Ureter (tissue), 1 donor: ENCODE measurements around the gene CCT6A. TPM values are rescaled to one million over a fixed set of nuclear protein-coding genes. Genes with fewer than 3 reads are reported as not detected.
"Not testable (repeated sequence)": the region's sequence is repeated elsewhere in the genome, so short reads cannot be mapped to it uniquely, and the experiment has no call there.

Experiments
- DNase-seq: peaks from one replicate; pipeline ENCODE4 v3.0.0-alpha.2; 2020; ENCODE audit warnings: low spot score
- total RNA-seq: library from RNA; stranded (reverse); gene quantifications from one replicate; pipeline ENCODE4 v1.2.4, GENCODE V29; 2023
- donor health status: DM: yes; HTN: yes; CAD: no.

CCT6A gene
- total RNA-seq, 1 donor from 2014 or later, result 121 TPM

DNA sequence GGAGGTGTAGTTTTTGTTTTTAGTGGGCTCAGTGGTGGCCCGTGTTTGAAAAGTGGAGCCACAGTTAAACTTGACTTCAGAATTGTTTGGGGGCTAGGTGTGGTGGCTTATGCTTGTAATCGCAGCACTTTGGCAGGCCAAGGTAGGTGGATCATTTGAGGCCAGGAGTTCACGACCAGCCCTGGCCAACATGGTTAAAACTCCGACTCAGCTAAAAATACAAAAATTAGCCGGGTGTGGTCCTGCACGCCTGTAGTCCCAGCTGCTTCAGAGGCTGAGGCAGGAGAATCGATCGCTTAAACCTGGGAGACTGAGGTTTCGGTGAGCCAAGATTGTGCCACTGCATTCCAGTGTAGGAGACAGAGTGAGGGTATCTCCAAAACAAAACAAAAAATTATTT lies 1.8 kb downstream of the CCT6A start:
- no peak for DNase-seq

DNA sequence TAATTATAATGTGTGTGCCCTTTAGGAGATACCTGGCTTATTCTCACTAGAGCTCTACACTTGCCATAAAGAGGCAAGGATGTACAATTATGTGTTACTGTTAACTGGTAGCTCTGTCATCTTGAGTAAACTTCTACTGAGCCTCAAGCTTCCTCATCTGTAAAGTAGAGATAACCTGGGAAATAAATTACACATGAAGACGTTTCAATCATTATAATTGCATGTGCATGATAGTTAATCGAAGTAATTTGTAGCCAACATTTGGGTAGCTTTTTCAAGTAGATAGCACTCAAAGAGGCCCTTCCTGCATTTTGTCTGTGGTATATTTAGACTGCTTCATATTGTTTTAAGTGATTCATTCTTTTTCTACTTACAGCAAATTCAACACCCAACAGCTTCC lies 2.4 kb downstream of the CCT6A start:
- DNase-seq, result no peak

DNA sequence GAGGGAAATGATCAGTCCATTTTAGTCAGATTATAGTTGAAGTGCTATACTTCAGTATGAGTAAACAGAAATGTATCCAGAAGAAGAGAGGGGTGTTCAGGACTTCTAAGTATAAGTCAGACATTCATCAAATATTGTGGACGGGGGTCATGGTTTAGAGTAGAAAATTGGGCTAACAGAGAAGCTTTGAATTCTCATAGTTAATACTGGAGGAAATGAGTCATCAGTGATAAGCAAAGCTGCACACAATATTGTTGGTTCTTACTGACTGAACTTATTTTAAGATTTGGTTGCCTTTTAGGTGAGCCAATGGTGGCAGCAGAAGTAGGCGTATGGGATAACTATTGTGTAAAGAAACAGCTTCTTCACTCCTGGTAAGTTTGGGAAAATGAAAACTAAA lies 10.8 kb downstream of the CCT6A start:
- no peak for DNase-seq

DNA sequence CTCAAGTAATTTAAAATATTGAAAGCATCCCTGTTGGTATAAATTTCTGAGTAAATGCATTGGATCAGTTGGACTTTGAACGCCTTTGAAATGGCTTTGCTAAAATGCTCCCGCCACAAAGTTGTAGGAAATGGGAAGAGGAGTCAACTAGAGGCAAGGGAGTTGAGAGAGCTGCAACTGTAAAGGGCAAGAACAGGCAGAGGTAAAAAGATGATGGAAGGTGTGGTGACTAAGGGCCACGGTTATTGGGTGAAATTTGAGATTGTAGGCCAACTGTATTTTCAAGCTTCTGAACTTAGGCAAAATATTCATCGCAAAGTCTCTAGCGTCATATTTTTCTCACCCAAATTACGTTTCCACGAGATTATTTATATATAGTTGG lies 11.9 kb downstream of the CCT6A start:
- no peak for DNase-seq

DNA sequence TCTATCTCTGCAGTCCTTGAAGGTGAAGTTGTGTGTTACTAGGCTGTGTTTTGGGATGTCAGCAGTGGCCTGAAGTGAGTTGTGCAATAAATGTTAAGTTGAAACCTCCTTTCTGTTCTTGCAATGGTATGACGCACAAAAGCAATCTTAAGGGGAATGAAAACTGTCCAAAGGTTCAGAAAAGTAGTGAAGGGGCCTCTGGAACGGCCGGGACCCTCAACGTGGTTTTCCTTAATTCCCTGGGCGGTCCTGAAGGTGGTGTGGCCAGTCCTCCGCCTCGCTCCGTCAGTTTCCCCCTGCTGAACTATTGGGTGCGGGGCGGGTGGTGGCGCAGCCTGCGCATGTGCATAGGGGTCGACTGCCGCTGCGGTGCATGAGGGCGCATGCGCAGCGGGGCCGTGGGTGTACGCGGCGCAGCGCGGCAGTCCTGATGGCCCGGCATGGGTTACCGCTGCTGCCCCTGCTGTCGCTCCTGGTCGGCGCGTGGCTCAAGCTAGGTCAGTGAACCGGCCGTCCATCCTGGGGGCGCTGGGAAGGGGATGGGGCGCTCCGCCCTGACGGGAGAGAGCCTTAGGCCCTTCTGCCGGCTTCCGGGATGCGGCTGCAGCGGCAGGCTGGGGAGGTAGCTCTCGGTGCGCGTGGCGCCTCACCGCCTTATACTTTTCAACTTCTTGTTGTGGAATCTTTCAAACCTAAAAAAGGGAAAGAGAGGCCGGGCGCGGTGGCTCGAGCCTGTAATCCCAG lies 12.5 kb downstream of the CCT6A start, which contains the start of gene SUMF2:
Gene SUMF2, plus strand, starts transcription at position 405 of the 744 bp plus-strand sequence. Its CDS starts 26 bp downstream, at position 431.
- peak; percentile 90 for DNase-seq

DNA sequence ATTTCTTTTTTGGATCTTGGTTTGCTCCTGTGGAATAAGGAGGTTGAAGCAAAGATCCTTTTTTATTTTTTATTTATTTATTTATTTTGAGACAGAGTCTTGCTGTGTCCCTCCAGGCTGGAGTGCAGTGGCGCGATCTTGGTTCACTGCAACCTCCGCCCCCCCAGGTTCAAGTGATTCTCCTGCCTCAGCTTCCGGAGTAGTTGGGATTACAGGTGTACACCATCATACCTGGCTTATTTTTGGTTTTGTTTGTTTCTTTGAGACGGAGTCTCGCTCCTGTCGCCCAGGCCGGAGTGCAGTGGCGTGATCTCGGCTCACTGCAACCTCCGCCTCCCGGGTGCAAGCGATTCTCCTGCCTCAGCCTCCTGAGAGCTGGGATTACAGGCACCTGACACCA lies 14.8 kb downstream of the CCT6A start:
- DNase-seq, result not testable (repeated sequence)

DNA sequence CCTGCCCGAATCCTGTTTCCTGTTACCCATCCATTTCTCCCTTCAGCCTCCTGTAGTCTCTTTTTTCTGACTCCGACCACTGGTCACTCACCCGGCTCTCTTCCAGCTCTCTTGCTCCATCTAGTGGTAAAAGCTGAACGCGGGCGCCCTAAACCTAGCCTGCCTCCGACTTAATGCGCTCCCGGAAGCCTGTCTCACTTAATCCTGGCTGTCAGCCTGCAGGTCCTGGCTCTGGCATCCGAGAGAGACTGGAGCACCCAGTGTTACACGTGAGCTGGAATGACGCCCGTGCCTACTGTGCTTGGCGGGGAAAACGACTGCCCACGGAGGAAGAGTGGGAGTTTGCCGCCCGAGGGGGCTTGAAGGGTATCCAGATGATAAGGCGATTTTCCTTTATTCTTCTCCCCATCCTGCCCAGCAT lies 22.8 kb downstream of the CCT6A start:
- peak; percentile 93 for DNase-seq

DNA sequence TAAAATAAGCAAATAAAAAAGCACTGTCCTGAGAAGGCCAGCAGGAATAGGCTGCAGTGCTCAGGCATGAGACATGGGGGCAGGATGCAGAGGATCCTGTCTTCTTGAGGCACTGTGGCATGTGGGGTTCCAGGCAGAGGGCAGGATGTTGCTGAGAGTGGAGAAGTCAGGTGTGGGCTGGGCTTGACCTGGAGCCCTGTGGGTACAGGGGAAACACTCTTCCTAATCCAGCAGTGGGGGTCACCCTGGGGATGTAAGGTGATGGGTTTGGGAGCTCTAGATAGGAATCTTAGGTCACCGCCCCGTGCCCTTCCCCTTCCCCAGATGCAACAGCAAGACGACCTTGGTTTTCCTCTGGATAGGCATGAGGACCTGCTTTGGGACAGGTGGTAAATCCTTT lies 26.1 kb downstream of the CCT6A start:
- no peak for DNase-seq

DNA sequence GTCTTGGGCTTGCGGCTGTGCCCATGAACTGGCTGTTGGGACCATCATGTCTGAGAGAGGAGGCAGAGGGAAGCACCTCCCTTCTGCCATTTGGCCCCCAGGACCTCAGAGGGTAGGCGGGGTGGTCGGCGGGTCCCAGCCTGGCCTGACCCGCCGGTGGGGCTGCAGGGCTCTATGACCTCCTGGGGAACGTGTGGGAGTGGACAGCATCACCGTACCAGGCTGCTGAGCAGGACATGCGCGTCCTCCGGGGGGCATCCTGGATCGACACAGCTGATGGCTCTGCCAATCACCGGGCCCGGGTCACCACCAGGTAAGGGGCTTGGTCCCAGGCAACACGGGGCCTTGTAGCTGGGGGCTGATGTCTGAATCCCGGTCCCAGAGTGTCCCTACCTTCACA lies 26.6 kb downstream of the CCT6A start:
- DNase-seq, result no peak

DNA sequence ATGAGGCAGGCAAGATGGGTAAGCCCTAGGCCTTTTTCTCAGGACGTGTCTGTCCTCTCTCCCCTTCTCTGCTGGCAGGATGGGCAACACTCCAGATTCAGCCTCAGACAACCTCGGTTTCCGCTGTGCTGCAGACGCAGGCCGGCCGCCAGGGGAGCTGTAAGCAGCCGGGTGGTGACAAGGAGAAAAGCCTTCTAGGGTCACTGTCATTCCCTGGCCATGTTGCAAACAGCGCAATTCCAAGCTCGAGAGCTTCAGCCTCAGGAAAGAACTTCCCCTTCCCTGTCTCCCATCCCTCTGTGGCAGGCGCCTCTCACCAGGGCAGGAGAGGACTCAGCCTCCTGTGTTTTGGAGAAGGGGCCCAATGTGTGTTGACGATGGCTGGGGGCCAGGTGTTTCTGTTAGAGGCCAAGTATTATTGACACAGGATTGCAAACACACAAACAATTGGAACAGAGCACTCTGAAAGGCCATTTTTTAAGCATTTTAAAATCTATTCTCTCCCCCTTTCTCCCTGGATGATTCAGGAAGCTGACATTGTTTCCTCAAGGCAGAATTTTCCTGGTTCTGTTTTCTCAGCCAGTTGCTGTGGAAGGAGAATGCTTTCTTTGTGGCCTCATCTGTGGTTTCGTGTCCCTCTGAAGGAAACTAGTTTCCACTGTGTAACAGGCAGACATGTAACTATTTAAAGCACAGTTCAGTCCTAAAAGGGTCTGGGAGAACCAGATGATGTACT lies 28.1 kb downstream of the CCT6A start:
- peak; percentile 81 for DNase-seq

DNA sequence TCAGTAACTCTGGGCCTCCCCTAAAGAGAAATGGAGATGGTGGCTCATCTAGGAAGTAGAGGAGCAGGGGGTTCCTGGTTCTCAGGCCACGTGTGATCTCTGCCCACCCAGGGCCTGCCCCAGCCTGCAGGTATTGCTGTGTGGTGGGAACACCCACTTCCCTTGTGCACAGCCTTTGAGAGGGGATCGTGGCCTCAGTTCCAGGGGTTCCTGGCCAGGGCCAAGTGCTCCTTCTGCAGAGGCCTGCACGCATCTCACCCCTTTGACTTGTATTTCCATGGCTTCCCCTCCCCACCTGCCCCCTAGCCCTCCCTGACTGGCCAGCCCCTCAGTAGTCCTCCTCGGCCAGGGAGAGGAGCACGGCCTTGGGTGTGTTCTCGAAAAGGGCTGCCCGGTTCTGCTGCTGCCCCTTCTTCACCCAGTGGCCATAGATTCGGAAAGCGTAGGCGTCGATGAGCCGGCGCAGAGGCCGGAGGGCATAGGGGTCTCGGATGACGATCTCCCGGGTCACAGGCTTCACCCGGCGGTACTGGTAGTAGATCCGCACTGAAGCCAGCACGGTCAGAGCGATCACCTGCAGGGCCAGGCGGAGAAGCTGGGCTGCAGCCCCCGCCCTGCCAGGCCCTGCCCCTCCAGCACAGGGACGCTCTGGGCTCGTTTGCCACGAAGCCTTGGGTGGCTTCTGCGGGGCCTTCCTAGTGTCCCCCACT lies 29.3 kb downstream of the CCT6A start:
- not testable (repeated sequence) for DNase-seq

DNA sequence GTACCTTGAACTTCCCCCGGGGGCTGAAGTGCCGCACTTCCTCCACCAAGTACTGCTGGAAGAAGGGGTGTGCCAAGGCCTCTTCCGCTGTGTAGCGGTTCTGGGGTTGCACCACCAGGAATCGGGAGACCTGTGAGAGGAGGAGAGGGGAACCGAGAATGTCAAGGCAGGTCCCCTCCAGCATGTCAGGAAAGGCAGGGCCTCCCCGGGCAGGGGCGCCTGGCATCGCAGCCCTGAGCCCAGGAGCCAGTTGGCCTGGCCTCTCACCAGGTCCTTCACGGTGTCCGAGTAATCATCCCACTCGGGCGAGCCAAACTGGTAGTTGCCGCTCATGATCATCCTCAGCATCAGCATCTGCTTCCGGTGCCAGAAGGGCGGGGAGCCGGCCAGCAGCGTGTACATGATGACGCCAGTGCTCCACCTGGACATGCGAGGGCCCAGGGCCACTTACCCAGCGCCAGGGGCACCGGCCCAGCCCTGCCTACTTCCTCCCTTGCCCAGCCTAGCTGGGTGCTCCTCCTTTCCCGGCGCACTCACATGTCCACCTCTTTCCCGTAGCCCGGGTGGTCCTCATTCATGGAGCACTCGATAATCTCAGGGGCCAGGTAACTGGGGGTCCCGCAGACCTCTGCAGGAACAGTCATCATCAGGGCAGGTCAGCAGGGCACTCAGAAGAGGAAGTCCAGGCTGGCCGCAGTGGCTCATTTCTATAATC lies 30.2 kb downstream of the CCT6A start:
- no peak for DNase-seq

DNA sequence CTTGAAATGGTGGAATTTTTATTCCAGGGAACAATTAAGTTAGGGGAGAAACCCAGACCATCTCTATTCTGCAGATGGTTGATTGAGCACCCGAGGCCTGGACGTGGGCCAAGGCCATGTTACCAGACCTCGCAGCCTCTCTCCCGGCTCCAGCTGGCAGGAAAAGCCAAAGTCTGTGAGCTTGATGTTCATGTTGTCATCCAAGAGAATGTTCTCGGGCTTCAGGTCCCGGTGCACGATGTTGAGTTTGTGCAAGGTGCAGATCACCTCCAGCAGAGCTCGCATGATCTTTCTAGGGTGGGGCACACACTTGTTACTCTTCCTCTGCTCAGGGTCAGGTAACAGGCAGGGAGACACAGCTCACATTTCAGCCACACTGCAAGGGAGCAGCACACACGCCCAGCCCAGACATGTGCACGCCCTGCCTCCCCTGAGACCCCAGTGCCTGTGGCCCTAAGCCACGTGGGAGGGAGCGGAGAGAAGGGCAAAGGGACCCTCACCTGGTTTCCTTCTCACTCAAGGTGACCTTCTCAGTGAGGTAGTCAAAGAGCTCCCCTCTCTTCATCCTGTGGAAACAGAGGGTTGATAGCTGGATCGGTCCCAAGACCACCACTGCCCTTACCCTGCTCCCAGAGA lies 31.7 kb downstream of the CCT6A start:
- DNase-seq, result no peak

DNA sequence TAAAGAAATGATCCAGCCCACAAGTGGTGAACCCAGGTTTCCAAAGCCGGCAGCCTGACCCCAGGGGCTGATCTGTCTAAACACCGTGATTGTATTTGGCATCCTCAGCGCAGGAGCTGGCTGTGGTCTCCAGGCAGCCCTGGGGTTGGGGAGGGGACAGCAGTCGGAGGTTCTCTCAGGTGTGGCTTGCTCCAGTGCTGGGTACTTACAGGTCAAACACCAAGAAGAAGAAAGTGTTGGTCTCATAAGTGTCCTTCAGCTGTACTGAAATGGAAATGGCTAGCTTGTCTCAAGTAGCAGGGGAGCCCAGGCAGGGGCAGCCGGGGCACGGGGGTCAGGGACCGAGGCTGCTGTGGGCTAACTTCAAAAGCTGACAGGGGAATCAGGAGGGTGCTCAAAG lies 35.2 kb downstream of the CCT6A start:
- no peak for DNase-seq

DNA sequence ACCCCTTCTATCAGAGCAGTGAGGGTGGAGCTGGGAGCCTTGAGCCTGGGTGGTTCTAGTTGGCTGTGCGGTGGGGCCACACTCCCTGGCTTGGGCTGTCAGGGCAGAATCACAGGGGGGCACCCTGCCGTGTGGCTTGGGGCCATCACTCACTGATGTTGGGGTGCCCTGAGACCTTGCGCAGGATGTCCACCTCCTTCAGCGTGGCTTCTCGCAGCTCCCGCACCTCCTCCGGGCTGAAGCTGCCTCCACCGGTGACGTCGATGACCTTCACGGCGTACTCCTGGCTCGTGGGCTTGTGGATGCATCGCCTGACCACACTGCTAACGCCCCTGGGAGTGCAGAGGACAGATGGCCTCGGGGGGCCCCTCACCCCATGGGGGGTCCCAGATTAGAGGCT lies 35.9 kb downstream of the CCT6A start:
- DNase-seq, result no peak

DNA sequence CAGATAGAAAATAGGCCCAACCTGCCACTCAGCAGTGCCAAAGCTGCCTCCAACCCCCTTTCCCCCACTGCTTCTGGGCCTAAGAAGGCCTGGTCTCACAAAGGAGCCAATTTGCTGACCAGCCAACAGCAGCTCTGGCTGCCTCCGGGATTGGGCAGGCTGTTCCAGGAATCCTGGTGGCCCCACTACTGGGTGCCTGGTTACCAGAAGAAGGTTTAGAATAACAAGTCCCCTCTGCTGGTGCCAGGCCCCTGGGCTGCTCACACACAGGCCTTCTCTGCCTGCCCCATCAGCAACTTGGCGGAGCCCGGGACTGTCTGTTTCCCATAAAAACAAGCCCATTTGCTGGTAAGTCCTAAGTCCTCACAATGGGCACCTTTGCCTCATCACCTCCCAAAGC lies 40.0 kb downstream of the CCT6A start:
- no peak for DNase-seq

DNA sequence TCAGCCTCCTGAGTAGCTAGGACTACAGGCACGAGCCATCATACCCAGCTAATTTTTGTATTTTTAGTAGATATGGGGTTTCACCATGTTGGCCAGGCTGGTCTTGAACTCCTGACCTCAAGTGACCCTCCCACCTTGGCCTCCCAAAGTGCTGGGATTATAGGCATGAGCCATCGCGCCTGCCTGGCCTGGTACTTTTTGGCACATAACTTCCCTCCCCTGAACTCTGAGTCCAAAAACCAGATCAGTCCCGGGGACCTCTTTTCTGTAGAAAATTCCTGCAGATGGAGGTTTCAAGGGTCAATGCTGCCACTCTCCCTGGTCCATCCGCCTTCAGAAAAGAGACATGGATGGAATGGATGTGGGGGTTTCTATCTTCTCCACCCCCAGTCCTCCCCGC lies 40.8 kb downstream of the CCT6A start:
- not testable (repeated sequence) for DNase-seq

DNA sequence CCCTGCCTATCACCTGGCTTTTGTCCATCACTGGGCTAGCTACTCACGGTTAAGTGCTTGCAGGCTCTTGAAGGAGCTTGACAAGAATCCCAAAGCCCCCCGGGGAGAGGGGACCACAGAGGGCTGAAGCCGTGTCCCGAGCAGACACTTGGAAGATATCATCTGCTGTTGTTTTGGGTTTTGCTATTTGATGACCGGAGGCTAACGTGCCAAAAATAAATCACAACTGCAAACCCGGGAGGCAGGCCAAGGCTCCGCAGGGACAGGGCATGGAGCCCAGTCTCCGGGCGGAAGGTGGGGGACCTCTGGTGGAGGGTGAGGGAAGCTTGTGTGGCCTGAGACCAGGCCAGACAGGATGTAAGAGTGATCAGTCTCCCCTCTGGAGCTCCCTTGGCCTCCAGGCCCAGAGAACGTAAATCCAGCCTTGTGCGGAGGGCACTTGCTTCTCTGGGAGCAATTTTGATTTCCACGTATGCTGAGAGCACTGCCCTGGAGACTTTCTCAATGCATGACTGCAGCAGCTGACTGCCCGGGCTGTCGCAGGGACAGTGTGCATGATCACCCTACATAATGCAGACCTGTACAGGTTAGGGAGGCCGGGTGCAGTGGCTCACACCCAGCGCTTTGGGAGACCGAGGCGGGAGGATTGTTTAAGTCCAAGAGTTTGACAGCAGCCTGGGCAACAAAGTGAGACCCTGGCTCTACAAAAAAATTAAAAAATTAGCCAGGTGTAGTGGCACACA lies 41.4 kb downstream of the CCT6A start, which contains the start of gene PHKG1:
Gene PHKG1, minus strand, starts transcription at position 164 of the 743 bp plus-strand sequence. CDS start 4,011 bp downstream, outside the sequence.
- DNase-seq, result peak; percentile 89

DNA sequence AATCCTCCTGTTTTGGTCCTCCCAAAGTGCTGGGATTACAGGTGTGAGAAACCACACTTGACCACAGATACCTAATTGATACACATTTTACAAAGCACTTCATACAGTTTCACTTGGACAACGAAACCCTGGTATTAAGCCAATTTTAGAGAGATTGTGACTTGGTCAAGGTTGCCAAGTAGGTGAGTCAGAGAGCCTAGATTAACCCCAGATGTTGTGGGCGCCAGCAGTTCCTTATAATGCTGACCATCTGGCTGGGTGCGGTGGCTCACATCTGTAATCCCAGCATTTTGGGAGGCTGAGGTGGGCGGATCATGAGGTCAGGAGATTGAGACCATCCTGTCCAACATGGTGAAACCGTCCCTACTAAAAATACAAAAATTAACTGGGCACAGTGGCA lies 46.1 kb downstream of the CCT6A start:
- no peak for DNase-seq

DNA sequence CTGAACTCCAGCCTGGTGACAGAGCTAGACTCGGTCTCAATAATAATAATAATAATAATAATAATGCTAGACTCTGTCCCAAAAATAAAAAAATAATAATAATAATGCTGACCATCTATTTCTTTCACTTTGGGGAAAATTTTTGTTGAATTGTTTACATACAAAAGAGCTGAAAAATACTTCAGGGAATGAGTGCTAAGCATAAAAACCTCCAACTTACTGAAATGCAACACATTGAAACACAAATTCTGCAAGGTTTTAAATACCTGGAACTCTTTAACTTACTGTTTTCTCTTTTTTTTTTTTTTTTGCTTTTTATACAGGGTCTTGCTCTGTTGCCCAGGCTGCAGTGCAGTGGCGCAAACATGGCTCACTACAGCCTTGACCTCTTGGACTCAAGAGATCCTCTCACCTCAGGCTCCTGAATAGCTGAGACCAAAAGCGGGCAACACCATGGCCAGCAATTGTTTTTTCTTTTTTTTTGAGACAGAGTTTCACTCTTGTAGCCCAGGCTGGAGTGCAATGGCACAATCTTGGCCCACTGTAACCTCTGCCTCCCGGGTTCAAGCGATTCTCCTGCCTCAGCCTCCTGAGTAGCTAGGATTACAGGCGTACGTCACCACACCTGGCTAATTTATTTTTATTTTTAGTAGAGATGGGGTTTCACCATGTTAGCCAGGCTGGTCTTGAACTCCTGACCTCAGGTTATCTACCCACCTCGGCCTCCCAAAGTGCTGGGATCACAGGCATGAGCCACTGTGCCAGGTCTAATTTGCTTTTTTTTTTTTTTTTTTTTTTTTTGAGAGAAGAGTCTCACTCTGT lies 46.8 kb downstream of the CCT6A start:
- not testable (repeated sequence) for DNase-seq
